HepG2 (cell line): ENCODE results near the gene KIRREL2. TPM values are rescaled to one million over a fixed set of nuclear protein-coding genes. Genes with fewer than 3 reads are reported as not detected.

Experiments
- ARID5B ChIP-seq: IDR thresholded peaks from 2 replicates; pipeline ENCODE4 v1.4.0; 2020; ENCODE audit warnings: mild to moderate bottlenecking, missing genetic modification reagents
- CTCF ChIP-seq: sonication (generic); formaldehyde crosslinking; IDR thresholded peaks from 2 replicates; pipeline ENCODE4 v1.5.0; 2020; ENCODE audit warnings: mild to moderate bottlenecking, missing genetic modification reagents, moderate library complexity
- GABPB1 ChIP-seq: IDR thresholded peaks from 2 replicates; pipeline ENCODE4 v1.6.1; 2016; ENCODE audit warnings: mild to moderate bottlenecking, missing genetic modification reagents, moderate library complexity, missing compliant biosample characterization
- NFE2 ChIP-seq: sonication (generic); formaldehyde crosslinking; IDR thresholded peaks from 2 replicates; pipeline ENCODE4 v1.4.0; 2020; ENCODE audit warnings: missing genetic modification reagents
- NONO ChIP-seq, 2 experiments: fragments of 450-650 bp in 1 of 2; sonication (generic) in 1 of 2; formaldehyde crosslinking in 1 of 2; IDR thresholded peaks in 1 of 2; conservative IDR thresholded peaks in 1 of 2; 2 replicates each; pipeline versions ENCODE4 v1.6.1 to v1.8.0; 2017 to 2022; ENCODE audit warnings: mild to moderate bottlenecking in 1 of 2, missing genetic modification reagents in 1 of 2, moderate library complexity in 1 of 2
- SP5 ChIP-seq: IDR thresholded peaks from 2 replicates; pipeline ENCODE4 v1.6.1; 2016; ENCODE audit warnings: low read depth, borderline replicate concordance
- ZNF121 ChIP-seq: sonication (generic); formaldehyde crosslinking; IDR thresholded peaks from 2 replicates; pipeline ENCODE4 v1.5.0; 2020; ENCODE audit warnings: mild to moderate bottlenecking, missing genetic modification reagents
- ZNF414 ChIP-seq: sonication (generic); formaldehyde crosslinking; IDR thresholded peaks from 2 replicates; pipeline ENCODE4 v1.5.0; 2020; ENCODE audit warnings: missing genetic modification reagents
- ZNF747 ChIP-seq: sonication (generic); formaldehyde crosslinking; IDR thresholded peaks from 2 replicates; pipeline ENCODE4 v1.8.1; 2023; ENCODE audit warnings: missing genetic modification reagents, mild to moderate bottlenecking, borderline replicate concordance
- polyA plus RNA-seq, 8 experiments: library from polyadenylated mRNA; depleted of rRNA in 3 of 8; stranded (reverse) in 7 of 8; unstranded in 1 of 8; fragments of >200 nt; fragmentation: Illumina TruSeq in 4 of 8; extraction: Trizol in 4 of 8; gene quantifications; 2 replicates each; pipeline versions ENCODE4 v1.2.1 to v1.2.3, GENCODE V29; 2011 to 2016; ENCODE audit warnings: low read depth in 4 of 8, missing spikeins in 1 of 8, mixed read lengths in 1 of 8; ENCODE audit not compliant: insufficient read depth in 1 of 8
- total RNA-seq, 5 experiments: library from RNA; depleted of rRNA; stranded (reverse); fragments of >200 nt; fragmentation: Illumina TruSeq; extraction: Trizol; gene quantifications; 2 replicates each; pipeline ENCODE4 v1.2.3, GENCODE V29; 2016; ENCODE audit warnings: low read depth in 1 of 5
- TF ChIP-seq, protein P1 (sequence below), 2 experiments: sonication (generic) in 1 of 2; formaldehyde crosslinking in 1 of 2; IDR thresholded peaks; 2 replicates each; pipeline versions ENCODE4 v1.4.0 to v1.6.1; 2016 to 2020; ENCODE audit warnings: borderline replicate concordance in 1 of 2, low read depth in 1 of 2, mild to moderate bottlenecking in 1 of 2, missing genetic modification reagents in 1 of 2
- TF ChIP-seq, protein P2 (sequence below): sonication (generic); formaldehyde crosslinking; IDR thresholded peaks from 2 replicates; pipeline ENCODE4 v1.5.0; 2020; ENCODE audit warnings: missing genetic modification reagents
- TF ChIP-seq, protein P3 (sequence below): sonication (generic); formaldehyde crosslinking; IDR thresholded peaks from 2 replicates; pipeline ENCODE4 v1.4.0; 2020; ENCODE audit warnings: missing genetic modification reagents, borderline replicate concordance

The KIRREL2 gene
- total and polyA plus RNA-seq, 2 of the 13 experiments (the other 11 are each of a cell fraction or from before 2014, with no cell fraction given) = 0.18 to 2.4 TPM

GRCh38 chr19:35845215-35846037, 11.3 kb upstream of the KIRREL2 start (continued):
- TF ChIP-seq, protein P1, sequence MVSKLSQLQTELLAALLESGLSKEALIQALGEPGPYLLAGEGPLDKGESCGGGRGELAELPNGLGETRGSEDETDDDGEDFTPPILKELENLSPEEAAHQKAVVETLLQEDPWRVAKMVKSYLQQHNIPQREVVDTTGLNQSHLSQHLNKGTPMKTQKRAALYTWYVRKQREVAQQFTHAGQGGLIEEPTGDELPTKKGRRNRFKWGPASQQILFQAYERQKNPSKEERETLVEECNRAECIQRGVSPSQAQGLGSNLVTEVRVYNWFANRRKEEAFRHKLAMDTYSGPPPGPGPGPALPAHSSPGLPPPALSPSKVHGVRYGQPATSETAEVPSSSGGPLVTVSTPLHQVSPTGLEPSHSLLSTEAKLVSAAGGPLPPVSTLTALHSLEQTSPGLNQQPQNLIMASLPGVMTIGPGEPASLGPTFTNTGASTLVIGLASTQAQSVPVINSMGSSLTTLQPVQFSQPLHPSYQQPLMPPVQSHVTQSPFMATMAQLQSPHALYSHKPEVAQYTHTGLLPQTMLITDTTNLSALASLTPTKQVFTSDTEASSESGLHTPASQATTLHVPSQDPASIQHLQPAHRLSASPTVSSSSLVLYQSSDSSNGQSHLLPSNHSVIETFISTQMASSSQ (IDR thresholded peaks at IDR 0.05; ENCODE audit: low read depth) = no peak
- TF ChIP-seq, protein P1 (CRISPR knock-in tag; IDR thresholded peaks at IDR 0.05; ENCODE audit: borderline replicate concordance) = 0 out of 2 replicates have a peak, but pooled peaks have one; percentile 32
- TF ChIP-seq CTCF (CRISPR knock-in tag) = 0 out of 2 replicates have a peak, but pooled peaks have one; percentile 5
- TF ChIP-seq ARID5B (CRISPR knock-in tag) = peak; percentile 31
- TF ChIP-seq ZNF747 (CRISPR knock-in tag) = no peak
- TF ChIP-seq SP5 (CRISPR knock-in tag) = peak; percentile 91
- TF ChIP-seq, protein P2, sequence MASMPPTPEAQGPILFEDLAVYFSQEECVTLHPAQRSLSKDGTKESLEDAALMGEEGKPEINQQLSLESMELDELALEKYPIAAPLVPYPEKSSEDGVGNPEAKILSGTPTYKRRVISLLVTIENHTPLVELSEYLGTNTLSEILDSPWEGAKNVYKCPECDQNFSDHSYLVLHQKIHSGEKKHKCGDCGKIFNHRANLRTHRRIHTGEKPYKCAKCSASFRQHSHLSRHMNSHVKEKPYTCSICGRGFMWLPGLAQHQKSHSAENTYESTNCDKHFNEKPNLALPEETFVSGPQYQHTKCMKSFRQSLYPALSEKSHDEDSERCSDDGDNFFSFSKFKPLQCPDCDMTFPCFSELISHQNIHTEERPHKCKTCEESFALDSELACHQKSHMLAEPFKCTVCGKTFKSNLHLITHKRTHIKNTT (CRISPR knock-in tag) = no peak
- TF ChIP-seq GABPB1 (CRISPR knock-in tag) = peak; percentile 42; the same call in 1 of the 2 replicates
- peak; percentile 56; the same call in 1 of the 2 replicates for TF ChIP-seq ZNF121 (CRISPR knock-in tag)
- no peak for TF ChIP-seq NFE2 (CRISPR knock-in tag)
- no peak for TF ChIP-seq NONO (IDR thresholded peaks at IDR 0.05)
- peak; percentile 81 for TF ChIP-seq NONO (CRISPR knock-in tag; conservative IDR thresholded peaks at IDR 0.05)
- TF ChIP-seq, protein P3, sequence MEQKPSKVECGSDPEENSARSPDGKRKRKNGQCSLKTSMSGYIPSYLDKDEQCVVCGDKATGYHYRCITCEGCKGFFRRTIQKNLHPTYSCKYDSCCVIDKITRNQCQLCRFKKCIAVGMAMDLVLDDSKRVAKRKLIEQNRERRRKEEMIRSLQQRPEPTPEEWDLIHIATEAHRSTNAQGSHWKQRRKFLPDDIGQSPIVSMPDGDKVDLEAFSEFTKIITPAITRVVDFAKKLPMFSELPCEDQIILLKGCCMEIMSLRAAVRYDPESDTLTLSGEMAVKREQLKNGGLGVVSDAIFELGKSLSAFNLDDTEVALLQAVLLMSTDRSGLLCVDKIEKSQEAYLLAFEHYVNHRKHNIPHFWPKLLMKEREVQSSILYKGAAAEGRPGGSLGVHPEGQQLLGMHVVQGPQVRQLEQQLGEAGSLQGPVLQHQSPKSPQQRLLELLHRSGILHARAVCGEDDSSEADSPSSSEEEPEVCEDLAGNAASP (CRISPR knock-in tag) = peak; percentile 89; the same call in 1 of the 2 replicates
- TF ChIP-seq ZNF414 = no peak
